Measurements from ENCODE around the gene TRMT5. TPM values are rescaled to one million over a fixed set of nuclear protein-coding genes. Genes with fewer than 3 reads are reported as not detected.

TRMT5 gene
- total and polyA plus RNA-seq, 2 of the 8 experiments (the other 6 are each of a cell fraction or from before 2014, with no cell fraction given) = 4.3 to 24.2 TPM

DNA sequence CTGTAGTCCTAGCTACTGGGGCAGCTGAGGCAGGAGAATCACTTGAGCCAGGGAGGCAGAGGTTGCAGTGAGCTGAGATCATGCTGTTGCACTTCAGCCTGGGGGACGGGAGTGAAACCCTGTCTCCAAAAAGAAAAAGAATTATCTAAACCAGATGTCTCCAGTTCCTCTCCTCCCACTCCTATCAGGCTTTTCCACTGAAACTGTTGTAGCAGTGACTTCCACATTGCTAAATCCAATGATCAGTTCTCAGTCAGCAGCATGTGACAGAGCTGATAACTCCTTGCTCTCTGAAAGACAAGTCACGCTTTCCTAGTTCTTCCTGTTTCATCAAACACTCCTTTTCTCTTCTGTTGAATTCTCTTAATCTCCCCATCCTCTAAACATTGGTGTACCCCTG is 8.7 kb upstream of the TRMT5 start:
- Histone ChIP-seq H2BK5ac (ENCODE audit: low read depth, low read length) (no peak overlapping the region), H2BK15ac (ENCODE audit: low read length) (no peak overlapping the region), H3K27ac (ENCODE audit: low read depth, low read length) (no peak overlapping the region), H2AFZ (ENCODE audit: low read length) (no peak overlapping the region), H3K79me2 (ENCODE audit: control insufficient read depth in 1 of 2, insufficient read depth in 2 of 2, low read length in 2 of 2) (no peaks in the 10 kb centered on the region), H3K14ac (ENCODE audit: insufficient read length) (no peak overlapping the region), H3K4ac (replicated peaks; ENCODE audit: insufficient read length, low read depth, low read length) (no peak overlapping the region), H3K9ac (replicated peaks in 1 of 4; ENCODE audit: extremely low read depth in 1 of 4, low read depth in 3 of 4, low read length in 3 of 4) (peak overlapping the region in 1 of 4 experiments; percentile 43; a peak in 1 of 7 replicates), H2AK5ac (ENCODE audit: low read depth, low read length) (no peak overlapping the region), H4K8ac (ENCODE audit: extremely low read depth, insufficient read depth, low read length) (no peak overlapping the region), H4K20me1 (replicated peaks in 1 of 2; ENCODE audit: control insufficient read depth in 1 of 2, insufficient read depth in 2 of 2, low read length in 2 of 2) (peaks cover 0 to 2% of the 10 kb centered on the region in 2 experiments), H3K18ac (ENCODE audit: extremely low read depth, low read length) (no peak overlapping the region), H3K36me3 (ENCODE audit: control insufficient read depth in 2 of 4, insufficient read depth in 4 of 4, low read length in 3 of 4) (peaks cover 0 to 5% (median 1%) of the 10 kb centered on the region in 4 experiments; a peak in 3 of 8 replicates), H3K56ac (replicated peaks; ENCODE audit: insufficient read length, low read depth, low read length) (no peak overlapping the region), H3K9me3 (ENCODE audit: insufficient read depth in 2 of 2, low read depth in 1 of 2, low read length in 1 of 2) (no peaks in the 10 kb centered on the region), H3K23ac (ENCODE audit: insufficient read length) (no peak overlapping the region), H4K91ac (replicated peaks; ENCODE audit: insufficient read length, low read length) (no peak overlapping the region), H3K79me1 (ENCODE audit: low read depth, low read length) (no peaks in the 10 kb centered on the region), H2BK20ac (ENCODE audit: low read length) (no peak overlapping the region), H4K5ac (ENCODE audit: insufficient read length, low read depth, low read length) (no peak overlapping the region), H3K4me3 (ENCODE audit: extremely low read depth in 1 of 4, insufficient read depth in 2 of 4, low read depth in 3 of 4, low read length in 4 of 4) (no peak overlapping the region), H3K23me2 (ENCODE audit: low read depth, low read length) (no peaks in the 10 kb centered on the region; the same call in 1 of the 2 replicates), H3K4me1 (replicated peaks in 1 of 4; ENCODE audit: control insufficient read depth in 3 of 4, insufficient read depth in 4 of 4, low read length in 3 of 4) (no peaks in the 10 kb centered on the region), H2BK120ac (replicated peaks; ENCODE audit: low read depth, low read length) (no peak overlapping the region), H3K27me3 (replicated peaks in 1 of 4; ENCODE audit: control insufficient read depth in 3 of 4, extremely low read depth in 1 of 4, insufficient read depth in 3 of 4, low read length in 3 of 4) (no peaks in the 10 kb centered on the region), H3K4me2 (ENCODE audit: insufficient read depth in 1 of 2, low read depth in 2 of 2, low read length in 2 of 2) (no peak overlapping the region), H2BK12ac (ENCODE audit: low read depth, low read length) (no peak overlapping the region)
- POLR2A ChIA-PET (ENCODE audit: partially characterized antibody) = interaction anchor here (0.9 kb wide), 1 partner anchor 9 kb away, joined by 3 read pairs; the partner anchor contains the start of genes SLC38A6 and TRMT5
- FAIRE-seq = no peak
- CTCF ChIA-PET (ENCODE audit: partially characterized antibody) = interaction anchor here (1.2 to 1.3 kb wide), 2 partner anchors 33 to 263 kb away, joined by 3 read pairs; no protein-coding TSS in a partner anchor
- no peak for DNase-seq (ENCODE audit: low read depth in 1 of 2, low spot score in 2 of 2)
- 88% methylated on average over 2 of the region's 2 CpGs; no CpG with 5 or more reads in 1 of the 2 experiments for WGBS, 2 experiments (ENCODE audit: extremely low coverage in 1 of 2, insufficient coverage in 1 of 2, insufficient read length in 1 of 2, insufficient replicate concordance in 2 of 2, low coverage in 1 of 2, low lambda C conversion rate in 2 of 2, missing lambda C conversion rate in 1 of 2)
- TF ChIP-seq HDAC6 (IDR thresholded peaks at IDR 0.05; ENCODE audit: low read depth, low read length) = no peak
- TF ChIP-seq GTF2F1 (IDR thresholded peaks at IDR 0.05; ENCODE audit: borderline replicate concordance, low read depth, low read length) = no peak
- no peak for TF ChIP-seq JUN (IDR thresholded peaks at IDR 0.05; ENCODE audit: low read depth, low read length)
- TF ChIP-seq, protein P1, sequence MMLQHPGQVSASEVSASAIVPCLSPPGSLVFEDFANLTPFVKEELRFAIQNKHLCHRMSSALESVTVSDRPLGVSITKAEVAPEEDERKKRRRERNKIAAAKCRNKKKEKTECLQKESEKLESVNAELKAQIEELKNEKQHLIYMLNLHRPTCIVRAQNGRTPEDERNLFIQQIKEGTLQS (IDR thresholded peaks at IDR 0.05; ENCODE audit: insufficient read depth, low read depth, low read length) = no peak
- no peak for TF ChIP-seq TBP (IDR thresholded peaks at IDR 0.05; ENCODE audit: low read depth, low read length)
- TF ChIP-seq, protein P2, sequence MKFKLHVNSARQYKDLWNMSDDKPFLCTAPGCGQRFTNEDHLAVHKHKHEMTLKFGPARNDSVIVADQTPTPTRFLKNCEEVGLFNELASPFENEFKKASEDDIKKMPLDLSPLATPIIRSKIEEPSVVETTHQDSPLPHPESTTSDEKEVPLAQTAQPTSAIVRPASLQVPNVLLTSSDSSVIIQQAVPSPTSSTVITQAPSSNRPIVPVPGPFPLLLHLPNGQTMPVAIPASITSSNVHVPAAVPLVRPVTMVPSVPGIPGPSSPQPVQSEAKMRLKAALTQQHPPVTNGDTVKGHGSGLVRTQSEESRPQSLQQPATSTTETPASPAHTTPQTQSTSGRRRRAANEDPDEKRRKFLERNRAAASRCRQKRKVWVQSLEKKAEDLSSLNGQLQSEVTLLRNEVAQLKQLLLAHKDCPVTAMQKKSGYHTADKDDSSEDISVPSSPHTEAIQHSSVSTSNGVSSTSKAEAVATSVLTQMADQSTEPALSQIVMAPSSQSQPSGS (IDR thresholded peaks at IDR 0.05; ENCODE audit: low read length) = no peak
- TF ChIP-seq, protein P3, sequence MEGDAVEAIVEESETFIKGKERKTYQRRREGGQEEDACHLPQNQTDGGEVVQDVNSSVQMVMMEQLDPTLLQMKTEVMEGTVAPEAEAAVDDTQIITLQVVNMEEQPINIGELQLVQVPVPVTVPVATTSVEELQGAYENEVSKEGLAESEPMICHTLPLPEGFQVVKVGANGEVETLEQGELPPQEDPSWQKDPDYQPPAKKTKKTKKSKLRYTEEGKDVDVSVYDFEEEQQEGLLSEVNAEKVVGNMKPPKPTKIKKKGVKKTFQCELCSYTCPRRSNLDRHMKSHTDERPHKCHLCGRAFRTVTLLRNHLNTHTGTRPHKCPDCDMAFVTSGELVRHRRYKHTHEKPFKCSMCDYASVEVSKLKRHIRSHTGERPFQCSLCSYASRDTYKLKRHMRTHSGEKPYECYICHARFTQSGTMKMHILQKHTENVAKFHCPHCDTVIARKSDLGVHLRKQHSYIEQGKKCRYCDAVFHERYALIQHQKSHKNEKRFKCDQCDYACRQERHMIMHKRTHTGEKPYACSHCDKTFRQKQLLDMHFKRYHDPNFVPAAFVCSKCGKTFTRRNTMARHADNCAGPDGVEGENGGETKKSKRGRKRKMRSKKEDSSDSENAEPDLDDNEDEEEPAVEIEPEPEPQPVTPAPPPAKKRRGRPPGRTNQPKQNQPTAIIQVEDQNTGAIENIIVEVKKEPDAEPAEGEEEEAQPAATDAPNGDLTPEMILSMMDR (IDR thresholded peaks at IDR 0.05; ENCODE audit: control extremely low read depth in 1 of 3, insufficient read depth in 1 of 3, low read depth in 1 of 3, low read length in 3 of 3) = no peak
- TF ChIP-seq ASH2L (IDR thresholded peaks at IDR 0.05; ENCODE audit: low read length) = no peak
- no peak for TF ChIP-seq KDM4A (IDR thresholded peaks at IDR 0.05; ENCODE audit: low read depth, low read length, severe bottlenecking)
